BLaER1 (cell line): Measurements from ENCODE around the gene C1orf21.
"Not testable (repeated sequence)": the region's sequence is repeated elsewhere in the genome, so short reads cannot be mapped to it uniquely, and the experiment has no call there.

Experiments used
- H3K27ac ChIP-seq: shearing (Covaris generic); formaldehyde crosslinking; 2 replicates; pipeline ENCODE4 v1.8.1; 2022
- H3K27me3 ChIP-seq: shearing (Covaris generic); formaldehyde crosslinking; 2 replicates; pipeline ENCODE4 v1.8.1; 2022
- H3K36me3 ChIP-seq: shearing (Covaris generic); formaldehyde crosslinking; 2 replicates; pipeline ENCODE4 v1.8.1; 2022
- H3K4me1 ChIP-seq: shearing (Covaris generic); formaldehyde crosslinking; 2 replicates; pipeline ENCODE4 v1.8.1; 2022
- H3K4me2 ChIP-seq: shearing (Covaris generic); formaldehyde crosslinking; 2 replicates; pipeline ENCODE4 v1.8.1; 2022
- H3K4me3 ChIP-seq: shearing (Covaris generic); formaldehyde crosslinking; 2 replicates; pipeline ENCODE4 v1.8.1; 2022
- H3K9ac ChIP-seq: shearing (Covaris generic); formaldehyde crosslinking; 2 replicates; pipeline ENCODE4 v1.8.1; 2022
- H3K9me3 ChIP-seq: shearing (Covaris generic); formaldehyde crosslinking; 2 replicates; pipeline ENCODE4 v1.8.1; 2022
- H4K20me1 ChIP-seq: shearing (Covaris generic); formaldehyde crosslinking; 2 replicates; pipeline ENCODE4 v1.8.1; 2022
- Cebpa-rat ChIP-seq: shearing (Covaris generic); IDR thresholded peaks from 2 replicates; pipeline ENCODE4 v1.8.1; 2022

Gene C1orf21

DNA sequence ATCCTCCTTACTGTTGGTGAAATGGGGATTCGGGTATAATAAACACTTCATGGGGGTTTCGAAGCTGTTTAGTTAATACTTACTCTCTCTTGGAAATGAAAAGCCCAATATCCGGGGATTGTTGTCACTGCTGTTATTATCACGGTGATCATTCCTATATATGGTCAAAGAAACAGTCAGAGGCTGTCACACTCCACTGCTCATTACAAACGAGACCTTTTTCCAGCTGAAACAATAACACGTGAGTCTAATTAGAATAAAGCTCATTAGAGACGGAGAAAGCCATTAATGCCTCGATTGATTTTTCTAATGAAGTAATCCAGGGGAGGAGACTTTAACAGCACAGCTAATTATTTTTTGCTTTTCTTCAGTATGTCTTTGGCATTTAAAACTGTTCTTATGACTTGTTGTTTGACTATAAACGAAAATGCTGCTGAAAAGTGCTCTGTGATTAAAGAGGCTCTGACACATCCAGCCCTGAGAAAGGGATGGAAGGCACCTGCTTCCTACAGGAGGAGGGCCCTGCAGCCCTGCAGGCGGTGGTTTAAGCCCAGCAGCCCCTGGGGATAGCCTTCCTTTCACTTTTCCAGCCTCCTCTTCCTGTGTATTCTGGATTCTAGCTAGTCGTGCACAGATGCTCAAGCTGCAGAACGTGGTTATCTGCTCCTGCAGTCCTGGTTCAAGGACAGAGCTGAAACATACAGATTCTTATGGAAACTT lies 224.2 kb downstream of the C1orf21 start:
- Histone ChIP-seq H3K27me3 (no peaks in the 10 kb centered on the region), H3K27ac (no peak overlapping the region), H4K20me1 (no peaks in the 10 kb centered on the region), H3K4me2 (peak overlapping the region; percentile 47), H3K9ac (no peak overlapping the region), H3K4me1 (peaks cover 24% of the 10 kb centered on the region), H3K36me3 (no peaks in the 10 kb centered on the region), H3K4me3 (no peak overlapping the region), H3K9me3 (no peaks in the 10 kb centered on the region)
- TF ChIP-seq Cebpa-rat, result no peak

DNA sequence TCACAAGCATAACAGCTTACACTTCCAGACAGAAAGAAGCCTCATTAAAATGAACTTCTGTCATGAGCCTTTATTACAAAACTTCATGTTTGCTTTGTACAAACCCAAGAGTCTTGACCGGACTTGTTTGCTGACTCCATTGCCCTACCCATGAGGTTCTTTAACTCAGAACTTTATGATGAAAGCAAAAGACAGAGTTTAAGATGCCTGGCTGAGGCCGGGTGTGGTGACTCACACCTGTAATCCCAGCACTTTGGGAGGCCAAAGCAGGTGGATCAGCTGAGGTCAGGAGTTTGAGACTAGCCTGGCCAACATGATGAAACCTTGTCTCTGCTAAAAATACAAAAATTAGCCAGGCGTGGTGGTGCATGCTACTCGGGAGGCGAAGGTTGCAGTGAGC lies 225.4 kb downstream of the C1orf21 start:
- not testable (repeated sequence) for H3K4me3 ChIP-seq, H3K27ac ChIP-seq, H3K9ac ChIP-seq, H3K36me3 ChIP-seq, H3K27me3 ChIP-seq, H3K4me2 ChIP-seq, H4K20me1 ChIP-seq, H3K9me3 ChIP-seq
- H3K4me1 ChIP-seq, result peaks cover 24% of the 10 kb centered on the region

DNA sequence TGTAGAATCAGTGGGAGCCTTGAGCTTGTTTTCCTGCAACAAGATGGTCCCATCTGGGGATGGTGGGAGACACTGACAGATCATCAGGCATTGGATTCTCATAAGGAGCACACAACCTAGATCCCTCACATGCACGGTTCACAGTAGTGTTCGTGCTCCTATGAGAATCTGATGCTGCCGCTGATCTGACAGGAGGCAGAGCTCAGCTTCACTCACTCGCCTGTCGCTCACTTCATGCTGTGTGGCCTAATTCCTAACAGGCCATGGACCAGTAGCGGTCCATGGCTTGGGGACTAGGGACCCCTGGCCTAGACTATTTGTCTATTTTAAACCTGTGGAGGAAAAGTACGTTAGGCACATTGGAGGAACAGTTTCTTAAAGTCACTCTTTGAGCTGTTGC lies 227.8 kb downstream of the C1orf21 start:
- H3K4me2 ChIP-seq, result no peak overlapping the region
- no peak overlapping the region for H3K4me3 ChIP-seq
- H3K36me3 ChIP-seq, result no peaks in the 10 kb centered on the region
- H3K9ac ChIP-seq, result no peak overlapping the region
- no peaks in the 10 kb centered on the region for H3K27me3 ChIP-seq
- no peaks in the 10 kb centered on the region for H4K20me1 ChIP-seq
- no peaks in the 10 kb centered on the region for H3K9me3 ChIP-seq
- H3K27ac ChIP-seq, result no peak overlapping the region
- no peak for TF ChIP-seq Cebpa-rat
- H3K4me1 ChIP-seq, result peaks cover 24% of the 10 kb centered on the region

DNA sequence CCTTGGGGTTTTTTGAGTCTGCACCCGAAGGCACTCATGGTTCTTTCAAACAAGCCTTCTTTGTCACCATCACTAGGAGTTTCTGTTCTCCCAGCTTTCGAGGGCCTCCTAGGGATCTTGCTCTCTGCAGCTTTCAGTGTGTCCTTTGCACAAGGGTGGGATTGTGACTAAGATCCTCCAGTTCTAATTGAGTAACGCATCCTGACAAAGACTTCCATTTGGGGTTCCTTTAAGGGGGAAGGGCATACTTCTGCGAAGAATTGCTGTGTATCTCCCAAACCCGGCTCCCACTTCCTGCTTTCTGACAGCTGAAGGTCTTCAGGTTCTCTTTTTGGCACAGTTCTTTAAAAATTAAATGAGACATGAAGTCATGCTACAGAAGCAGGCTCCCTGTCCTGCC lies 228.5 kb downstream of the C1orf21 start:
- Histone ChIP-seq H3K4me2 (no peak overlapping the region), H3K4me3 (no peak overlapping the region), H4K20me1 (no peaks in the 10 kb centered on the region), H3K9me3 (no peaks in the 10 kb centered on the region), H3K4me1 (peaks cover 22% of the 10 kb centered on the region), H3K27me3 (no peaks in the 10 kb centered on the region), H3K36me3 (no peaks in the 10 kb centered on the region), H3K9ac (no peak overlapping the region), H3K27ac (no peak overlapping the region)
- TF ChIP-seq Cebpa-rat, result no peak

DNA sequence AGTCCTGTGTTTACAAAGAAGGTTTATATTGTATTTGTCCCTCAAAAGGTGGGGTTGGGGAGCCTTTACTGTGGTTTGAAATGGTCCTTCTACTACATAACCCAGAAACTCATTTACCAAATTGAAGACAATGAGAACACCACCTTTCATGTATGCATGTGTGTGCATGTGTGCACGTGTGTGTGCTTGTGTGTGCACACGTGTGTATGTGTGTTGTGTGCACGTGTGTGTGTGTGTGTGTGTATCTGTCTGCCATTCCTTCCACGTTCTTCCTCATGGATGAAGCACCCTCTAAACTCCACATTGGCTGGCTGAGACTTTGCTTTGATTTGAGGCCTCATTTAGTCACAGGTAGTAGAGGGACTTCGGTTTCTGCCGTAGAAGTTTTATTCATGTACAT lies 229.7 kb downstream of the C1orf21 start:
- no peak for TF ChIP-seq Cebpa-rat
- Histone ChIP-seq H3K4me2 (no peak overlapping the region), H4K20me1 (no peaks in the 10 kb centered on the region), H3K36me3 (no peaks in the 10 kb centered on the region), H3K4me1 (peaks cover 10% of the 10 kb centered on the region), H3K27me3 (no peaks in the 10 kb centered on the region), H3K9ac (no peak overlapping the region), H3K27ac (no peak overlapping the region), H3K9me3 (no peaks in the 10 kb centered on the region), H3K4me3 (no peak overlapping the region)

DNA sequence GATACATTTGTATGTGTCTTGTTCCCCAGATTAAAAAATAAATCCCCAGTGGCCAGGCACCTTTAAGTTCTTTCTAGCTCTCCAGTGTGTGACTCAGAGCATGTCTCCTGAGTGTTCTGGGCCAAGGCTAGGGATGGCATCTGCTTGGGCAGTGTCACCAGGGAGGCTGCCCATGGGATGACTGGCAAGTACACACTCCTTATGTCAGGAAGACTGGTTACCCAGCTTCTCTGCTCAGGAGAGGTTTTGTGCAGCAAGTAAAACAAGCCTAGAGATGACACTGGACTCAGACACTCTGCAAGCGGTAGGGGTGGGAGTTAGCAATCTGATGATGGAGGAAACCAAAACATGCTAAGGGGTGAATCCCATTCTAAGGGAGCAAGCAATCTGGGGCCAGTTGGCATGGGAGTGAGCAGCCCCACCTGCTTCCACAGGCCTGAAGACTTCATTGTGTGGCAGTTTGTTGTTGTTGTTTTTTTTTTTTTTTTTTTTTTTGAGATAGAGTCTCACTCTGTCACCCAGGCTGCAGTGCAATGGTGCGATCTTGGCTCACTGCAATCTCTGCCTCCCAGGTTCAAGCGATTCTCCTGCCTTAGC lies 230.7 kb downstream of the C1orf21 start:
- H3K4me1 ChIP-seq, result peaks cover 2% of the 10 kb centered on the region; the same call in 1 of the 2 replicates
- no peak for TF ChIP-seq Cebpa-rat
- no peaks in the 10 kb centered on the region for H3K9me3 ChIP-seq
- H3K9ac ChIP-seq, result no peak overlapping the region
- no peak overlapping the region for H3K4me2 ChIP-seq
- H3K27ac ChIP-seq, result no peak overlapping the region
- H4K20me1 ChIP-seq, result no peaks in the 10 kb centered on the region
- no peaks in the 10 kb centered on the region; the same call in 1 of the 2 replicates for H3K27me3 ChIP-seq
- H3K36me3 ChIP-seq, result no peaks in the 10 kb centered on the region
- no peak overlapping the region for H3K4me3 ChIP-seq

DNA sequence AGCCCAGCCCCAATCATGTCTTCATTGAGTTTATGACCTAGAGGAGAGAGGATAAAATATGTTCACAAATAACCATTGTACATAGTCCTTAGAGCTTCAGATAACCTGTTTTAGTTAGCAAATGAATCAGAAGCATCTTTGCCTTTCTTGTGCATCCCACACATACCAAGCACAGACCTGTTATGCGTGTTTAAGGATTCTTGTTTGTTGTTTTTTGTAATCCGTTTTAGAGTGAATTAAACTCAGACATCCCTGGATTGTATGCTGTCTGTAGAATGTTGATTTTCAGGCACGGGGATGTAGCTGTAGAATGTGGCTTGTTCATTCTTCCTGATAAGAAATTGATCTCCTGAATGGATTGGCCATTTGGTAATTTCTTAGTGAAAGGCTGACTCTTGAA lies 232.0 kb downstream of the C1orf21 start:
- Histone ChIP-seq H3K36me3 (no peaks in the 10 kb centered on the region), H3K9me3 (no peaks in the 10 kb centered on the region), H3K27me3 (no peaks in the 10 kb centered on the region; the same call in 1 of the 2 replicates), H3K4me2 (no peak overlapping the region), H3K27ac (no peak overlapping the region), H3K4me1 (no peaks in the 10 kb centered on the region), H3K4me3 (no peak overlapping the region), H3K9ac (no peak overlapping the region), H4K20me1 (no peaks in the 10 kb centered on the region)
- no peak for TF ChIP-seq Cebpa-rat

DNA sequence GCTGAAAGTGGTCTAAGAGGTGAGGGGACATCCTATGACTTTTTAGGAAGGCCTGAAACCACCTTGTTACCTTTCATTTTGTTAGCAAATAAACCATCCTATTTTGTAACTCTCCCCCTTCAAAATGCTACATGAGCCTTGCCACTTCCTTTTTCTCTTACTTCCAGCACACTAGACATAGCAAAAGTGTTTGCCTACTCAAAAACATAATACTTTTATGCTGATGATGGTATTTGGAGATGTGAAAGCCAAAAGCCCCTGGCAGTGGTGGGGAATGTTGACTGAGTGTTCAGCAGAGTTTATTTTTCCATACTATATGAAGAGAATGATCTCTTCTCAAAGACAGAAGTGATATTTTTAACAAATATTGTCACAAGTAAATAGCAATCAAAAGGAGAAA lies 233.6 kb downstream of the C1orf21 start:
- H4K20me1 ChIP-seq, result no peaks in the 10 kb centered on the region
- H3K27ac ChIP-seq, result no peak overlapping the region
- no peak overlapping the region for H3K9ac ChIP-seq
- no peak overlapping the region for H3K4me2 ChIP-seq
- TF ChIP-seq Cebpa-rat, result no peak
- H3K4me3 ChIP-seq, result no peak overlapping the region
- H3K27me3 ChIP-seq, result no peaks in the 10 kb centered on the region; the same call in 1 of the 2 replicates
- H3K36me3 ChIP-seq, result no peaks in the 10 kb centered on the region
- H3K9me3 ChIP-seq, result no peaks in the 10 kb centered on the region
- no peaks in the 10 kb centered on the region for H3K4me1 ChIP-seq

DNA sequence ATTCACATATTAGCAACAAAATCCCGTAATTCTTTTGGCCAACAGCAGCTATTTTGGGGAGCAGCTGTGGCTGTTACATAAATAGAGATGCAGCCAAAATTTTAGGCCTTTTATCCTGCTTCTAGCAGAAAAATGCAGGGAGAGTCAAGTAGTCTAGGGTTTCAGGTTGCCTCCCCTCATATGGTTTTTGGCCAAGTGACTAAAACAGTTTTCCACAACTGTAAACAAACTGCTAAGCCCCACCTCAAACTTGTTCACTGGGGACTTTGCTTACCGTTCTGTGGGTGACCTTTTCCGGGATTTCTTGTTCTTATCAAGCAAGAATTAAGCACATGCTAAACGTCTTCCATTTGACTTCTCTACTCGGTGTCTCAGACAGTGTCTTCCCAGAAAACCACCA lies 234.4 kb downstream of the C1orf21 start:
- H3K4me3 ChIP-seq, result no peak overlapping the region
- H3K9me3 ChIP-seq, result no peaks in the 10 kb centered on the region
- no peaks in the 10 kb centered on the region; the same call in 1 of the 2 replicates for H3K27me3 ChIP-seq
- TF ChIP-seq Cebpa-rat, result no peak
- H3K4me2 ChIP-seq, result no peak overlapping the region
- no peaks in the 10 kb centered on the region for H3K4me1 ChIP-seq
- no peak overlapping the region for H3K27ac ChIP-seq
- no peak overlapping the region for H3K9ac ChIP-seq
- H3K36me3 ChIP-seq, result no peaks in the 10 kb centered on the region
- H4K20me1 ChIP-seq, result no peaks in the 10 kb centered on the region

DNA sequence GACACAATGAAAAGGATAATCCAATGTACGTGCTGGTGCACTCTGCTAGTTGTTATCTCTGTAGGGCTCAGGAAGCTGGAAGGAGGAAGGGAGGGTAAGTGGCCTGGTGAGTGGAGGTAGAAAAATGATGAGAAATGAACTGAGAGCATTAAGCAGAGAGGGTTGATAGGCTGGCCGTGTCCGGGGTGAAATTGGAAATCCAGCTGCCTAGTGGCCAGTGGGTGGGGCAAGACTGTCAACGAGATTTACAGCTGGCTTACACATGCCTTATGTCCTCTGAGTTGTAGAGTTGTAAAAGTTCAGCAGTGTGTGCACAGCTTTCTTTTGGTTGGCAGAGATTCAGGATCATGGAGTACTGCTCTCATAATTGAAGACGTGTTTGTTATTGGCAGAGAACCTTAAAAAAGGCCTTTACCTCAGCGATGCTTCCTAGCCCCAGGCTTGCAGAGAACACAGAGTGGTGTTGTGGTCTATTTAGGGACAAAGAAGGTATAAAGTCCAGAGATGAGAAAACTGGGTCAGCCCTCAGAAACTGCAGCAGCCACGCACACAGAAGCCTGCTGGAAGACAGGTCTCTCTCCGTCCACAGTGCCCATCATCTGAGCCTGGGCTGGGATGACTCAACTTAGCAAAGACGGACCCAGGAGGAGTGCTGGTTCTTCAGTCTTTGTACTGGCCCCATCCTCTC lies 235.5 kb downstream of the C1orf21 start:
- H3K36me3 ChIP-seq, result no peaks in the 10 kb centered on the region
- no peaks in the 10 kb centered on the region for H3K4me1 ChIP-seq
- H3K27me3 ChIP-seq, result no peaks in the 10 kb centered on the region; the same call in 1 of the 2 replicates
- no peak overlapping the region for H3K4me3 ChIP-seq
- H3K27ac ChIP-seq, result no peak overlapping the region
- H4K20me1 ChIP-seq, result no peaks in the 10 kb centered on the region
- H3K9me3 ChIP-seq, result no peaks in the 10 kb centered on the region
- H3K9ac ChIP-seq, result no peak overlapping the region
- TF ChIP-seq Cebpa-rat, result no peak
- no peak overlapping the region for H3K4me2 ChIP-seq
